HFFc6 (cell line): ENCODE data around the gene CALN1. TPM values are rescaled to one million over a fixed set of nuclear protein-coding genes. Genes with fewer than 3 reads are reported as not detected.

Source experiments
- DNase-seq: peaks from one replicate; pipeline ENCODE4 v3.0.0-alpha.2; 2018
- H3K27ac Mint-ChIP-seq: 2 replicates; pipeline ENCODE4 v1.8.0; 2020; ENCODE audit warnings: mild to moderate bottlenecking, mixed read lengths
- H3K27me3 Mint-ChIP-seq: 2 replicates; pipeline ENCODE4 v1.8.0; 2021; ENCODE audit warnings: mild to moderate bottlenecking, moderate library complexity, mixed read lengths; ENCODE audit not compliant: insufficient read depth
- H3K36me3 Mint-ChIP-seq: 2 replicates; pipeline ENCODE4 v1.8.0; 2021; ENCODE audit warnings: low read depth, mixed read lengths
- H3K4me1 Mint-ChIP-seq: 2 replicates; pipeline ENCODE4 v1.8.0; 2020; ENCODE audit warnings: low read depth, mixed read lengths
- H3K4me3 Mint-ChIP-seq: 2 replicates; pipeline ENCODE4 v1.8.0; 2020; ENCODE audit warnings: mild to moderate bottlenecking, moderate library complexity, mixed read lengths
- H3K9me3 Mint-ChIP-seq: 2 replicates; pipeline ENCODE4 v1.8.0; 2020; ENCODE audit warnings: mild to moderate bottlenecking, mixed read lengths
- CTCF ChIP-seq: fragments of 200-600 bp; sonication (generic); IDR thresholded peaks from 2 replicates; pipeline ENCODE4 v1.5.0; 2021; ENCODE audit warnings: antibody characterized with exemption, mild to moderate bottlenecking
- total RNA-seq, 6 experiments: library from RNA; stranded (reverse); fragmentation: NEBNext Ultra II Directional; extraction: Animal tissue kit (Norgen Biotek cat#: 25700); gene quantifications; 2 replicates in 1 of 6; 3 replicates in 5 of 6; pipeline ENCODE4 v1.2.3, GENCODE V29; 2021

The CALN1 gene
- total RNA-seq, 6 experiments from 2014 or later = not detected

DNA sequence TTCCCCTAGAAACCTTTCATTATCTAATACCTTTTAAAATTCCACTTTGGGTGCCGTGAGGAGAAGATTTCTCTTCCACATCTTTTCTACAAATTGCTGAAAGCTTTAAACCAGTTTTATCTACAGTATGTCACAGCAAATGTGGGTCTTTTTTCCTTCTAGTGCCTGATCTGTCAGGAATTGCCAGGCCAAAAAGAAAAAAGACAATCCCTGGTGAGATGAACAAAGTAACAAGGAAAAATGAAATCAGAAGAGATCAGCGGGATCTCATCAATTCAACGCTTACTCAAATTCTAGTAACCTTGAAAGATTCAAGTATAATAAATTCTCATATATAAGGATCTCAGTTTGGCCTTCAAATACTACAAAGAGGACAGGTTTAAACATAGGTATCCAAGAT lies 449.5 kb downstream of the CALN1 start:
- Mint-ChIP-seq H3K36me3 (no peaks in the 10 kb centered on the region), H3K9me3 (peaks cover 28% of the 10 kb centered on the region), H3K27ac (no peak overlapping the region), H3K4me3 (no peak overlapping the region), H3K27me3 (peaks cover 2% of the 10 kb centered on the region; the same call in 1 of the 2 replicates), H3K4me1 (no peaks in the 10 kb centered on the region)
- no peak for TF ChIP-seq CTCF
- DNase-seq = no peak

DNA sequence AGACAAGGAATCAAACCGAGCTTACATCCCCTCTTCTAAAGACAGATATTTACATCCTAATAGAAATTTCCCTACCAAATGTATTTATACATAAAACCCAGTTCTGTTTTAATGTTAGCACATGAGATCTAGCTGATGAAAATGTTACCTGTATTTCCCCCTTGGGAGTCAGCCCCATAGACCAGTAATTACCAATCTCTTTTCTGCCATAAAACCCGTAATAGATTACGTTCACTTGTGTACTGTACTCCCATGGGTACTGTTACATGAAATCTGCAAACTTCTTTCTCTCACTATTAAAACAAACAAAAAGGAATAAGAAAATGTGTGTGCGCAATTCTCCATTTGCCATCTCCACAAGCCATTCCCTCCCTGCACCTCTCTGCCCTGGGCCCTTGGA lies 450.9 kb downstream of the CALN1 start:
- H3K4me3 Mint-ChIP-seq = no peak overlapping the region

DNA sequence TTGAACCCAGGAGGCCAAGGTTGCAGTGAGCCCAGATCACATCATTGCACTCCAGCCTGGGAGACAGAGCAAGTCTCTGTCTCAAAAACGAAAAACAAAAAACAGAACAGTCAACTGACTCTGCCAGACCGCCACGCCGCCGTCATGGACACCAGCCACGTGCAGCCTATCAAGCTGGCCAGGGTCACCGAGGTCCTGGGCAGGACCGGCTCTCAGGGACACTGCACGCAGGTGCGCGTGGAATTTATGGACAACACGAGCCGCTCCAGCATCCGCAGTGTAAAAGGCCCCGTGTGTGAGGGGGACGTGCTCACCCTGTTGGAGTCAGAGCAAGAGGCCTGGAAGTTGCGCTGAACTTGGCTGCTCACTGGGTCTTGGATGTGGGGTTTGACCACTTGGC lies 470.0 kb downstream of the CALN1 start:
- TF ChIP-seq CTCF = no peak
- H3K27ac Mint-ChIP-seq = no peak overlapping the region
- no peaks in the 10 kb centered on the region for H3K4me1 Mint-ChIP-seq
- peaks cover 36% of the 10 kb centered on the region for H3K9me3 Mint-ChIP-seq
- DNase-seq = no peak
- no peaks in the 10 kb centered on the region for H3K36me3 Mint-ChIP-seq
- H3K4me3 Mint-ChIP-seq = no peak overlapping the region
- H3K27me3 Mint-ChIP-seq = 0 out of 2 replicates have a peak, but pooled peaks cover 2% of the 10 kb centered on the region

More for the DNA sequence above, 450.9 kb downstream of the CALN1 start:
- Mint-ChIP-seq H3K27ac (no peak overlapping the region), H3K4me1 (no peaks in the 10 kb centered on the region), H3K9me3 (peaks cover 23% of the 10 kb centered on the region), H3K36me3 (no peaks in the 10 kb centered on the region), H3K27me3 (peaks cover 2% of the 10 kb centered on the region; the same call in 1 of the 2 replicates)
- no peak for DNase-seq
- no peak for TF ChIP-seq CTCF

GRCh38 chr7:71937840-71938371 lies 474.2 kb downstream of the CALN1 start:
- Mint-ChIP-seq H3K27ac (no peak overlapping the region), H3K36me3 (no peaks in the 10 kb centered on the region; the same call in 1 of the 2 replicates), H3K4me1 (no peaks in the 10 kb centered on the region), H3K27me3 (no peaks in the 10 kb centered on the region), H3K9me3 (peaks cover 55% of the 10 kb centered on the region), H3K4me3 (no peak overlapping the region)
- no peak for DNase-seq
- TF ChIP-seq CTCF = no peak

DNA sequence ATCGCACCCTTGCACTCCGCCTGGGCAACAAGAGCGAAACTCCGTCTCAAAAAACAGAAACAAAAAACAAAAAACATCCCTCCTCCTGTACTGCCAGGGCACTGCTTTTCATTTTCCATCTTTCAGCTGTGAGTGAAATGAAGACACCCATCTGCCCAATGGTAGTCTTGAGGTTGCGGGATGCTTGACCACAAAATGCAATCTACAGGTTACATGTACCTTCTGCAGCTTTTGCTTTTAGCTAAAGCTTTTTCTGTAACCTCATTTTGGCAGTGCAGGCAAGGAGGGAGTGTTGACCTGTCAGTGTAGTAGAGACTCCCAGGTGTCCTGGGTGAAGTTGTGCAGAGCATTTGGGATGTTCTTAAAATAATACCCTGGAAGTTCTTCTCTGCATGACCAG lies 476.5 kb downstream of the CALN1 start:
- no peaks in the 10 kb centered on the region for H3K27me3 Mint-ChIP-seq

More for the DNA sequence above, 476.5 kb downstream of the CALN1 start:
- H3K4me1 Mint-ChIP-seq = no peaks in the 10 kb centered on the region
- H3K4me3 Mint-ChIP-seq = no peak overlapping the region
- H3K36me3 Mint-ChIP-seq = no peaks in the 10 kb centered on the region; the same call in 1 of the 2 replicates
- H3K9me3 Mint-ChIP-seq = peaks cover 54% of the 10 kb centered on the region
- no peak for DNase-seq
- no peak overlapping the region for H3K27ac Mint-ChIP-seq
- no peak for TF ChIP-seq CTCF
